HG03439 (cell line): ENCODE measurements around the gene GORAB.

Source experiments
- ATAC-seq: cut with Tn5 transposase; IDR thresholded peaks from one replicate; pipeline ENCODE4 v1.9.1; 2021; ENCODE audit warnings: mild to moderate bottlenecking, moderate library complexity; ENCODE audit not compliant: unreplicated experiment

GORAB gene

GRCh38 chr1:170590921-170591705 lies 59.1 kb downstream of the GORAB start:
- no peak for ATAC-seq

GRCh38 chr1:170592591-170593111 lies 60.7 kb downstream of the GORAB start:
- no peak for ATAC-seq

GRCh38 chr1:170593173-170594011 lies 61.4 kb downstream of the GORAB start:
- no peak for ATAC-seq

- ATAC-seq, result no peak
These were observed 62.2 kb downstream of the GORAB start for GRCh38 chr1:170594066-170594626.

GRCh38 chr1:170596701-170597100 lies 64.7 kb downstream of the GORAB start:
- ATAC-seq, result no peak

GRCh38 chr1:170598618-170599017 lies 66.7 kb downstream of the GORAB start:
- ATAC-seq, result no peak

GRCh38 chr1:170599033-170599432 lies 67.1 kb downstream of the GORAB start:
- ATAC-seq, result no peak

GRCh38 chr1:170601866-170602265 lies 69.9 kb downstream of the GORAB start:
- no peak for ATAC-seq
